GM21619 (cell line): ENCODE results near the gene SENP7.
"Not testable (repeated sequence)": the region's sequence is repeated elsewhere in the genome, so short reads cannot be mapped to it uniquely, and the experiment has no call there.

ENCODE experiments used
- ATAC-seq: cut with Tn5 transposase; IDR thresholded peaks from one replicate; pipeline ENCODE4 v1.9.1; 2021; ENCODE audit not compliant: unreplicated experiment

Gene SENP7

GRCh38 chr3:101362406-101362805 is 150.6 kb downstream of the SENP7 start:
- no peak for ATAC-seq

- ATAC-seq = no peak
Measured at GRCh38 chr3:101351829-101352228, 161.2 kb downstream of the SENP7 start.

GRCh38 chr3:101340591-101340990 is 172.4 kb downstream of the SENP7 start:
- no peak for ATAC-seq

- ATAC-seq = no peak
Measured at GRCh38 chr3:101333883-101334282, 179.1 kb downstream of the SENP7 start.

GRCh38 chr3:101329016-101329673 is 183.9 kb downstream of the SENP7 start:
- no peak for ATAC-seq

GRCh38 chr3:101325393-101326134 is 187.4 kb downstream of the SENP7 start:
- ATAC-seq = no peak

GRCh38 chr3:101320475-101320874 is 192.5 kb downstream of the SENP7 start, which contains the start of gene IMPG2:
TSS of gene IMPG2 (minus strand) at chr3:101320575. CDS start at chr3:101320372, 203 bp downstream.
- ATAC-seq = no peak

GRCh38 chr3:101319531-101319930 is 193.5 kb downstream of the SENP7 start:
- no peak for ATAC-seq

GRCh38 chr3:101312545-101312944 is 200.5 kb downstream of the SENP7 start:
- ATAC-seq = no peak

GRCh38 chr3:101311676-101312075 is 201.3 kb downstream of the SENP7 start:
- ATAC-seq = no peak

- no peak for ATAC-seq
Measured at GRCh38 chr3:101310978-101311375, 202.0 kb downstream of the SENP7 start.

GRCh38 chr3:101308147-101308772 is 204.8 kb downstream of the SENP7 start:
- not testable (repeated sequence) for ATAC-seq

- no peak for ATAC-seq
Measured at GRCh38 chr3:101303836-101304235, 209.2 kb downstream of the SENP7 start.

GRCh38 chr3:101303089-101303731 is 209.8 kb downstream of the SENP7 start:
- no peak for ATAC-seq

- no peak for ATAC-seq
Measured at GRCh38 chr3:101300073-101300472, 212.9 kb downstream of the SENP7 start.

GRCh38 chr3:101292027-101292426 is 221.0 kb downstream of the SENP7 start:
- ATAC-seq = no peak

- ATAC-seq = no peak
Measured at GRCh38 chr3:101288294-101288693, 224.7 kb downstream of the SENP7 start.

GRCh38 chr3:101284757-101285156 is 228.3 kb downstream of the SENP7 start:
- no peak for ATAC-seq

- ATAC-seq = no peak
Measured at GRCh38 chr3:101281521-101282030, 231.4 kb downstream of the SENP7 start.

GRCh38 chr3:101279765-101280385 is 233.1 kb downstream of the SENP7 start:
- no peak for ATAC-seq

GRCh38 chr3:101279162-101279561 is 233.8 kb downstream of the SENP7 start:
- no peak for ATAC-seq
